Peyer's patch (tissue), 4 donors: ENCODE measurements around the gene CLCN7. TPM values are rescaled to one million over a fixed set of nuclear protein-coding genes. Genes with fewer than 3 reads are reported as not detected.

Source experiments
- DNase-seq, 3 donors: peaks; one replicate each; pipeline ENCODE4 v3.0.0-alpha.2; 2017 to 2019
- H3K27ac ChIP-seq, 4 donors: fragments of 200-600 bp; sonication (generic); one replicate each; pipeline ENCODE4 v1.5.1; 2016 to 2019
- H3K27me3 ChIP-seq, 2 donors: fragments of 200-600 bp; sonication (generic); one replicate each; pipeline ENCODE4 v1.5.1; 2019
- H3K36me3 ChIP-seq, 3 donors: fragments of 200-600 bp; sonication (generic); one replicate each; pipeline ENCODE4 v1.5.1; 2016 to 2019
- H3K4me1 ChIP-seq, 4 donors: fragments of 200-600 bp; sonication (generic); one replicate each; pipeline ENCODE4 v1.5.1; 2016 to 2019
- H3K4me3 ChIP-seq, 4 donors: fragments of 200-600 bp; sonication (generic); 1 replicate in 3 of 4; 2 replicates in 1 of 4; pipeline ENCODE4 v1.5.1; 2016 to 2019; ENCODE audit warnings: mild to moderate bottlenecking in 1 of 4
- H3K9me3 ChIP-seq, 4 donors: fragments of 200-600 bp; sonication (generic); one replicate each; pipeline ENCODE4 v1.5.1; 2016 to 2019; ENCODE audit warnings: mild to moderate bottlenecking in 1 of 4
- POLR2A ChIP-seq, 2 donors: fragments of 450-650 bp; IDR thresholded peaks; one replicate each; pipeline ENCODE4 v1.5.1; 2017; ENCODE audit warnings: antibody characterized with exemption in 2 of 2, mild to moderate bottlenecking in 2 of 2, moderate library complexity in 2 of 2
- total RNA-seq, 4 donors: library from RNA; depleted of rRNA; stranded (reverse); fragments of >200 nt; gene quantifications; one replicate each; pipeline ENCODE4 v1.1.0, GENCODE V29; 2016
- TF ChIP-seq, protein P1 (sequence below), 6 experiments: fragments of 450-650 bp in 4 of 6; fragments of 200-600 bp in 2 of 6; sonication (generic) in 1 of 6; IDR thresholded peaks; one replicate each; pipeline ENCODE4 v1.5.1; 2017 to 2019; ENCODE audit warnings: antibody characterized with exemption in 6 of 6, mild to moderate bottlenecking in 3 of 6, moderate library complexity in 1 of 6

CLCN7 gene
- total RNA-seq, 4 donors from 2014 or later = 95.1 to 194 (median 105) TPM

DNA sequence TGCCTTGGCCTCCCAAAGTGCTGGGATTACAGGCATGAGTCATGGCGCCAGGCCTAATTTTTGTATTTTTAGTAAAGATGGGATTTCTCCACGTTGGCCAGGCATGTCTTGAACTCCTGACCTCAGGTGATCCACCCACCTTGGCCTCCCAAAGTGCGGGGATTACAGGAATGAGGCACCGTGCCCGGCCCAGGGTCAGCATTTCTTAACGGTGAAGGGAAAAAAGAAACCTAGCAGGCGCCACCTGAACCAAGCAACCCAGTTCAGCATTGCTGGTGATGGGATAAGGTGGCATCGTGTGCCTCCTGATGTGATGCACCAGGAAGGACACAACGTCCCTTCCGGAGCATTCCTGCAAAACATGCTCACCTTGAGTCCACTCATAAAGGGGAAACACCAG lies 2.2 kb upstream of the CLCN7 start:
- no peak for DNase-seq
- no peak overlapping the region for H3K27ac ChIP-seq

DNA sequence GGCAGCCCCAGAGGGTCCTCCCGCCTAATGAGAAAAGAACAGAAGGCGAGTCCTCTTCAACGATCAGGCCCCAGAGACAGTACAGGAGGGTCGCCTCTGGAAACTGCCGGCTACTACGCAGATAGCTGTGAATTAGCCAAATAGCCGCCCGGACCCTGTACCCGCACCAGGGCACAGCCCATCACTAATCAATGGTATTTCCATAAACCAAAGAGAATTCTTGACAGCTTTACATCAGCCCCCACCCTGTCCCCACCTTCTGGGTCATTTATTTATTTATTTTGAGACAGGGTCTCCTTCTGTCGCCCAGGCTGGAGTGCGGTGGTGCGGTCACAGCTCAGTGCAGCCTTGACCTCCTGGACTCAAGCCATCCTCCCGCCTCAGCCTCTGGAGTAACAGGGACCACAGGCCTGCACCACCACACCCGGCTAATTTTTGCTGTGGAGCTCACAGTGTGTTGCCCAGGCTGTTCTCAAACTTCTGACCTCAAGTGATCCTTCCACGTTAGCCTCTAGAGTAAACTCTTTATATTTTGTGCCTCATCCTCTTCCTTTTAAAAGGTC lies 805 bp upstream of the CLCN7 start:
- TF ChIP-seq, protein P1, sequence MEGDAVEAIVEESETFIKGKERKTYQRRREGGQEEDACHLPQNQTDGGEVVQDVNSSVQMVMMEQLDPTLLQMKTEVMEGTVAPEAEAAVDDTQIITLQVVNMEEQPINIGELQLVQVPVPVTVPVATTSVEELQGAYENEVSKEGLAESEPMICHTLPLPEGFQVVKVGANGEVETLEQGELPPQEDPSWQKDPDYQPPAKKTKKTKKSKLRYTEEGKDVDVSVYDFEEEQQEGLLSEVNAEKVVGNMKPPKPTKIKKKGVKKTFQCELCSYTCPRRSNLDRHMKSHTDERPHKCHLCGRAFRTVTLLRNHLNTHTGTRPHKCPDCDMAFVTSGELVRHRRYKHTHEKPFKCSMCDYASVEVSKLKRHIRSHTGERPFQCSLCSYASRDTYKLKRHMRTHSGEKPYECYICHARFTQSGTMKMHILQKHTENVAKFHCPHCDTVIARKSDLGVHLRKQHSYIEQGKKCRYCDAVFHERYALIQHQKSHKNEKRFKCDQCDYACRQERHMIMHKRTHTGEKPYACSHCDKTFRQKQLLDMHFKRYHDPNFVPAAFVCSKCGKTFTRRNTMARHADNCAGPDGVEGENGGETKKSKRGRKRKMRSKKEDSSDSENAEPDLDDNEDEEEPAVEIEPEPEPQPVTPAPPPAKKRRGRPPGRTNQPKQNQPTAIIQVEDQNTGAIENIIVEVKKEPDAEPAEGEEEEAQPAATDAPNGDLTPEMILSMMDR (IDR thresholded peaks at IDR 0.05) = no peak
- no peak for TF ChIP-seq POLR2A (IDR thresholded peaks at IDR 0.05)
- H3K27me3 ChIP-seq = no peaks in the 10 kb centered on the region
- H3K4me1 ChIP-seq = peaks cover 0 to 28% (median 0%) of the 10 kb centered on the region in 4 donors
- H3K36me3 ChIP-seq = no peaks in the 10 kb centered on the region
- H3K27ac ChIP-seq = peak overlapping the region; percentile 89 to 98 (median 93)
- DNase-seq = no peak
- no peaks in the 10 kb centered on the region for H3K9me3 ChIP-seq
- peak overlapping the region; percentile 91 to 100 (median 98) for H3K4me3 ChIP-seq

More for the DNA sequence above, 2.2 kb upstream of the CLCN7 start:
- Histone ChIP-seq H3K4me3 (no peak overlapping the region), H3K4me1 (peaks cover 0 to 22% (median 0%) of the 10 kb centered on the region in 4 donors), H3K27me3 (no peaks in the 10 kb centered on the region), H3K9me3 (no peaks in the 10 kb centered on the region), H3K36me3 (no peaks in the 10 kb centered on the region)
- no peak for TF ChIP-seq POLR2A (IDR thresholded peaks at IDR 0.05)
- TF ChIP-seq, protein P1 (IDR thresholded peaks at IDR 0.05) = no peak

DNA sequence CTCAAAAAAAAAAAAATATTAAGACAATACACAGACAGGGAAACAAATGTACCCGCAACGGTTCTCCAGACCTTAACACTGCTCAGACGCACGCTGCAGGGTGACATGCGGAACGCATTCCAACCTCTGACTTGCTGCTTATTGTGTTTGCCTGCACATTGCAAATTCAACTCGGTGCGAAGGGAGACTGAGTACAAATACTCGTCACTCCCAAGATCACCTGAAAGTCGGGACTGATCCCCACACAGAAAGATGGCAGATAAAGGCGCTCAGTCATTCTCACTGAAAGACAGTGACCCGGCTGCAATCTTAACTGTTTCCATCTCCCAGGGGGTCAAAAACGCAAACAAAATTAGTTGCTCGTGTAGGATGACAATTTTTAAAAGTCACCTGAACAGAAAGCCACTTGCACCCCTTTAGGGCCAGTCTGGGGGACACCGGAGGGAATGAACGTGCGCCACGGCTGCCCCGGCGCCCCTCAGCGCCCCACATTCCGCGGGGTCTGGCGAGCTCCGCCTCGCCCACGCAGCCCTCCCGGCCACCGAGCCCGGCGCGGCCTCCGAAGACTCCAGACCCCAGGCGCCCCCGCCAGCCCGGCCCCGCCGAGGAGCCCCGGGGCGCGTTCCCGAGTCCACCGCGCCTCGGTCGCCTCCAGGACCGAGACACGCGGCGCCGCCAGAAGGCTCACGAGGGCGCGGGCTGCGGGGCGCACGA lies 589 bp downstream of the CLCN7 start:
- TF ChIP-seq, protein P1 (IDR thresholded peaks at IDR 0.05) = no peak
- no peak for TF ChIP-seq POLR2A (IDR thresholded peaks at IDR 0.05)
- H3K36me3 ChIP-seq = no peaks in the 10 kb centered on the region
- peak overlapping the region; percentile 91 to 100 (median 98) for H3K4me3 ChIP-seq
- no peaks in the 10 kb centered on the region for H3K9me3 ChIP-seq
- no peaks in the 10 kb centered on the region for H3K27me3 ChIP-seq
- no peak for DNase-seq
- H3K27ac ChIP-seq = peak overlapping the region; percentile 89 to 98 (median 93)
- H3K4me1 ChIP-seq = peaks cover 0 to 38% (median 0%) of the 10 kb centered on the region in 4 donors

DNA sequence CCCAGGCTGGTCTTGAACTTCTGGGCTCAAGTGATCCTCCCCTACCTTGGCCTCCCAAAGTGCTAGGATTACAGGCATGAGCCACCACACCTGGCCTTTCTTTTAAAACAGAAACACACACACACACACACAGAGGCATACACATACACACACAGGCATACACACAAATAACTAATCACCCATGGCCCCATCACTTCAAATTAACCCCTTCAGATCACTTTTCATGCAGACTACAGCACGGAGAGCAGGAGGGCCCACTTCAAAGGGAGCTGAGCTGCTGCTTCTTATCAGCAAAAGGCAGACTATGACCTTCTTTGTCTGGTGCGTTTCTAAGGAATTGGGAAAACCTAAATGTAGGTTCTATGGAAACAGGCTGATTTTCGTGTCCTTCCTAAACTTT lies 1.9 kb downstream of the CLCN7 start:
- no peak overlapping the region for H3K27ac ChIP-seq
- H3K9me3 ChIP-seq = no peaks in the 10 kb centered on the region
- H3K27me3 ChIP-seq = no peaks in the 10 kb centered on the region
- TF ChIP-seq, protein P1 (IDR thresholded peaks at IDR 0.05) = no peak
- H3K4me3 ChIP-seq = no peak overlapping the region
- H3K4me1 ChIP-seq = peaks cover 0 to 38% (median 0%) of the 10 kb centered on the region in 4 donors
- no peaks in the 10 kb centered on the region for H3K36me3 ChIP-seq
- DNase-seq = no peak

DNA sequence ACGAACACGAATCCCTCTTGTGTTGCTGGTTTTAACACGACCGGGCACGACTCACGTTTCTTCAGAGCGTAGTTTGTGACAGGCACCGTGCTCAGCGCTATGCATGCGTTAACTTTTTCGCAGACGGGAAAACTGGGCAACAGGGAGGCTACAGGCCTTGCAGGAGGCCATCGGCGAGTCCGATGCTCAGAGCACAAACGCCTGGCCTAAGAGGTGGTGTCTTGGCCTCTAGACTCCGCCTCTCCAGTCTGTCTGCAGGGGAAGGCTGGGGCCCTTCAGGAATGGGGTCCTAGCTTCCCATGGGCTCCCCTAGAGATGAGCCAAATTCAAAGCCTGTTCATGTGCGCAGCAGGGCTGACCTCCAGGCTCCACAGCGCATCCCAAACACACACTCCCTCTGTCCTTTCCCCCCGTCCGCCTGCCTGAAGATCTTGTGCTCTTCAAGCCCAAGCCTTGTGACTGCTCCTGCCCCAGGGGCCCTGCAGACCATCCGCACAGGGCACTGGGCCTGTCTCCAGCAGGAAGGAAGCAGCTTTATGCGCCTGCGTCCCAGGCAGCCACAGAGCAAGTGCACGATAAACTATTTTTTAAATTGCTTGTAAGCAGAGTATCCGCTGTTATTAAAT lies 3.1 kb downstream of the CLCN7 start:
- Histone ChIP-seq H3K4me1 (peaks cover 0 to 38% (median 0%) of the 10 kb centered on the region in 4 donors), H3K27me3 (no peaks in the 10 kb centered on the region), H3K27ac (peak overlapping the region in 2 of 4 donors; percentile 35 to 70), H3K9me3 (no peaks in the 10 kb centered on the region), H3K36me3 (no peaks in the 10 kb centered on the region), H3K4me3 (no peak overlapping the region)
- no peak for TF ChIP-seq POLR2A (IDR thresholded peaks at IDR 0.05)
- TF ChIP-seq, protein P1 (IDR thresholded peaks at IDR 0.05) = no peak
- no peak for DNase-seq
